Articular chondrocyte of knee joint (primary cell): ENCODE measurements around the gene PTPRS. TPM values are rescaled to one million over a fixed set of nuclear protein-coding genes. Genes with fewer than 3 reads are reported as not detected.

Source experiments
- total RNA-seq: library from RNA; depleted of rRNA; stranded (reverse); fragments of >200 nt; gene quantifications from 2 replicates; pipeline ENCODE4 v1.2.3, GENCODE V29; 2012

PTPRS gene
- 208 and 244 TPM in 2 replicates for total RNA-seq

GRCh38 chr19:5340637-5341447 lies at the start of gene PTPRS:
Gene PTPRS (minus strand): TSS chr19:5340812. CDS start chr19:5286140, 54,672 bp downstream.

Other genes with a start within 250 kb of the PTPRS start
- not detected in 2 replicates for gene ZNRF4, start 114.6 kb upstream of the PTPRS start, total RNA-seq
- gene TINCR, start 227.1 kb upstream of the PTPRS start, total RNA-seq: 0.32 TPM in 1 of 2 replicates, not detected in the other